Measurements from ENCODE around the gene GUF1.

GRCh38 chr4:44652002-44652401 is 26.2 kb upstream of the GUF1 start:
- no peak for TF ChIP-seq CTCF (conservative IDR thresholded peaks at IDR 0.05; ENCODE audit: low read depth, low read length)
- TF ChIP-seq EZH2 (IDR thresholded peaks at IDR 0.05; ENCODE audit: borderline replicate concordance, low read depth, low read length, poor library complexity, severe bottlenecking): no peak

Data from A673 (cell line).